HCT116 (cell line): Measurements from ENCODE around the gene BDNF. TPM values are rescaled to one million over a fixed set of nuclear protein-coding genes. Genes with fewer than 3 reads are reported as not detected.

Experiments used
- ATAC-seq: fragments of 200-7000 bp; cut with Tn5 transposase; 2 replicates; pipeline ENCODE4 v1.9.1; 2020; ENCODE audit warnings: mild to moderate bottlenecking, moderate library complexity
- BruUV-seq: library from RNA; stranded (reverse); fragments of 400-500 nt; replicated peaks from 2 replicates; lab custom pipeline; 2021; lab: Mats Ljungman, UMichigan
- CTCF ChIA-PET: fragments of 300-600 bp; sonication (Branson Sonifier 250); formaldehyde crosslinking; loops from one replicate; lab custom pipeline; 2021; ENCODE audit warnings: antibody characterized with exemption; lab: Charles Lee
- POLR2A ChIA-PET: fragments of 300-600, 350-600 bp; sonication (Branson Sonifier 250); formaldehyde crosslinking; loops from one replicate; lab custom pipeline; 2021; ENCODE audit warnings: antibody characterized with exemption; lab: Charles Lee
- RAD21 ChIA-PET, 2 experiments: fragments of 300-600 bp; sonication (Branson Sonifier 250); formaldehyde crosslinking; loops; one replicate each; lab custom pipeline; 2023; ENCODE audit warnings: low total read pairs in 2 of 2; ENCODE audit not compliant: uncharacterized antibody in 2 of 2, unreplicated experiment in 2 of 2, low non-redundant PET in 1 of 2; lab: Charles Lee
- DNase-seq: peaks from one replicate; pipeline ENCODE4 v3.0.0-alpha.2; 2010; ENCODE audit warnings: low read depth, low spot score
- H2AFZ ChIP-seq: fragments of 200-600 bp; shearing (Covaris generic), sonication (generic); 2 replicates; pipeline ENCODE4 v1.6.1; 2017; ENCODE audit warnings: low read depth, mixed run types, mixed read lengths, antibody characterized with exemption, low read length; ENCODE audit not compliant: poor library complexity, severe bottlenecking
- H3K27ac ChIP-seq: 2 replicates; pipeline ENCODE4 v1.5.1; 2012; ENCODE audit warnings: low read depth, low read length
- H3K27me3 ChIP-seq: fragments of 200-600 bp; sonication (generic); 2 replicates; pipeline ENCODE4 v1.6.1; 2016; ENCODE audit warnings: mixed run types, low read length, mixed read lengths; ENCODE audit not compliant: insufficient read depth
- H3K36me3 ChIP-seq, 2 experiments: fragments of 200-500 bp in 1 of 2; fragments of 200-600 bp in 1 of 2; sonication (Bioruptor generic) in 1 of 2; sonication (generic) in 1 of 2; 2 replicates each; pipeline versions ENCODE4 v1.5.1 to v1.6.1; 2014 to 2016; ENCODE audit warnings: low read length in 2 of 2, inconsistent platforms in 1 of 2, mixed read lengths in 1 of 2, mixed run types in 1 of 2; ENCODE audit not compliant: insufficient read depth in 2 of 2, control insufficient read depth in 1 of 2
- H3K4me1 ChIP-seq, 2 experiments: fragments of 200-600 bp in 1 of 2; sonication (generic) in 1 of 2; 2 replicates each; pipeline versions ENCODE4 v1.5.1 to v1.6.1; 2012 to 2017; ENCODE audit warnings: low read length in 2 of 2, inconsistent platforms in 1 of 2, mild to moderate bottlenecking in 1 of 2, mixed read lengths in 1 of 2, mixed run types in 1 of 2, moderate library complexity in 1 of 2; ENCODE audit not compliant: insufficient read depth in 2 of 2, control insufficient read depth in 1 of 2
- H3K4me2 ChIP-seq: fragments of 200-600 bp; sonication (generic); 2 replicates; pipeline ENCODE4 v1.6.1; 2017; ENCODE audit warnings: mixed run types, low read length, mixed read lengths
- H3K4me3 ChIP-seq, 2 experiments: fragments of 200-600 bp in 1 of 2; sonication (generic) in 1 of 2; replicated peaks in 1 of 2; 2 replicates each; pipeline ENCODE4 v1.5.1; 2011 to 2016; ENCODE audit warnings: low read length in 2 of 2, control low read depth in 1 of 2, low read depth in 1 of 2, mild to moderate bottlenecking in 1 of 2, mixed read lengths in 1 of 2, mixed run types in 1 of 2
- H3K79me2 ChIP-seq: fragments of 200-600 bp; sonication (generic); 2 replicates; pipeline ENCODE4 v1.6.1; 2017; ENCODE audit warnings: mild to moderate bottlenecking, mixed run types, low read length, moderate library complexity, mixed read lengths; ENCODE audit not compliant: insufficient read depth
- H3K9ac ChIP-seq: fragments of 200-600 bp; sonication (generic); 2 replicates; pipeline ENCODE4 v1.6.1; 2016; ENCODE audit warnings: low read length, mixed read lengths
- H3K9me2 ChIP-seq: fragments of 200-600 bp; sonication (generic), shearing (Covaris generic); 2 replicates; pipeline ENCODE4 v1.6.1; 2017; ENCODE audit warnings: mixed run types, mild to moderate bottlenecking, moderate library complexity; ENCODE audit not compliant: insufficient read depth
- H3K9me3 ChIP-seq, 2 experiments: fragments of 200-500 bp in 1 of 2; fragments of 200-600 bp in 1 of 2; sonication (Bioruptor generic) in 1 of 2; sonication (generic) in 1 of 2; 2 replicates each; pipeline ENCODE4 v1.6.1; 2014 to 2017; ENCODE audit warnings: low read length in 2 of 2, mixed read lengths in 2 of 2, inconsistent platforms in 1 of 2, low read depth in 1 of 2, mild to moderate bottlenecking in 1 of 2, mixed run types in 1 of 2, moderate library complexity in 1 of 2; ENCODE audit not compliant: control insufficient read depth in 1 of 2, insufficient read depth in 1 of 2
- H4K20me1 ChIP-seq: fragments of 200-600 bp; sonication (generic), shearing (Covaris generic); 2 replicates; pipeline ENCODE4 v1.6.1; 2017; ENCODE audit warnings: mixed run types, mild to moderate bottlenecking, moderate library complexity; ENCODE audit not compliant: insufficient read depth
- CBX3 ChIP-seq: IDR thresholded peaks from 2 replicates; pipeline ENCODE4 v1.6.1; 2012; ENCODE audit warnings: low read depth
- EZH2 ChIP-seq: fragments of 200-600 bp; sonication (generic); IDR thresholded peaks from 2 replicates; pipeline ENCODE4 v1.6.1; 2017; ENCODE audit warnings: antibody characterized with exemption, mixed run types
- JUND ChIP-seq: IDR thresholded peaks from 2 replicates; pipeline ENCODE4 v1.6.1; 2012
- POLR2A ChIP-seq: IDR thresholded peaks from 2 replicates; pipeline ENCODE4 v1.7.0; 2011; ENCODE audit warnings: borderline replicate concordance; ENCODE audit not compliant: insufficient read depth, insufficient read length; ENCODE audit errors: extremely low read depth
- POLR2AphosphoS5 ChIP-seq: IDR thresholded peaks from 2 replicates; pipeline ENCODE4 v1.6.1; 2011; ENCODE audit warnings: mild to moderate bottlenecking, low read depth, low read length, moderate library complexity
- RAD21 ChIP-seq: IDR thresholded peaks from 2 replicates; pipeline ENCODE4 v1.6.1; 2012; ENCODE audit warnings: low read depth, mild to moderate bottlenecking
- SIN3A ChIP-seq: IDR thresholded peaks from 2 replicates; pipeline ENCODE4 v1.6.1; 2012; ENCODE audit warnings: low read depth
- SRF ChIP-seq: IDR thresholded peaks from 2 replicates; pipeline ENCODE4 v1.6.1; 2012; ENCODE audit warnings: low read depth
- ZBTB33 ChIP-seq: IDR thresholded peaks from 2 replicates; pipeline ENCODE4 v1.6.1; 2011; ENCODE audit warnings: mild to moderate bottlenecking, low read length, moderate library complexity; ENCODE audit not compliant: insufficient replicate concordance; ENCODE audit errors: extremely low read depth
- ZFX ChIP-seq: fragments of 450-650 bp; IDR thresholded peaks from 2 replicates; pipeline ENCODE4 v1.6.1; 2017
- intact Hi-C: fragments of 100-400 bp; cut with micrococcal nuclease; formaldehyde crosslinking; loops from 2 replicates; pipeline ENCODE4 v1.10.0; 2022
- total RNA-seq: library from RNA; stranded (reverse); gene quantifications from one replicate; pipeline ENCODE4 v1.2.1, GENCODE V29; 2021; ENCODE audit not compliant: unreplicated experiment
- TF ChIP-seq, protein P1 (sequence below): IDR thresholded peaks from 2 replicates; pipeline ENCODE4 v1.6.1; 2012

Gene BDNF
- total RNA-seq, 1 experiment from 2014 or later = 22.0 TPM

GRCh38 chr11:27710536-27710935, 10.3 kb upstream of the BDNF start:
- Histone ChIP-seq H3K4me1 (peaks cover 4 to 7% of the 10 kb centered on the region in 2 experiments; a peak in 3 of 4 replicates), H3K4me2 (no peak overlapping the region), H4K20me1 (no peaks in the 10 kb centered on the region), H3K9ac (no peak overlapping the region), H3K79me2 (no peaks in the 10 kb centered on the region), H3K27me3 (no peaks in the 10 kb centered on the region), H3K36me3 (no peaks in the 10 kb centered on the region), H3K27ac (no peak overlapping the region), H3K4me3 (no peak overlapping the region), H2AFZ (no peak overlapping the region), H3K9me3 (no peaks in the 10 kb centered on the region), H3K9me2 (no peaks in the 10 kb centered on the region; the same call in 1 of the 2 replicates)
- intact Hi-C loops = no loop called here
- no peak for DNase-seq
- POLR2A ChIA-PET = no interaction called here
- RAD21 ChIA-PET = interaction anchor here in 1 of 2 experiments (0.5 kb wide), 1 partner anchor 657 kb away, joined by 3 read pairs; no protein-coding TSS in a partner anchor
- no peak for ATAC-seq
- TF ChIP-seq, protein P1, sequence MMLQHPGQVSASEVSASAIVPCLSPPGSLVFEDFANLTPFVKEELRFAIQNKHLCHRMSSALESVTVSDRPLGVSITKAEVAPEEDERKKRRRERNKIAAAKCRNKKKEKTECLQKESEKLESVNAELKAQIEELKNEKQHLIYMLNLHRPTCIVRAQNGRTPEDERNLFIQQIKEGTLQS = no peak
- TF ChIP-seq CBX3 = no peak
- no peak for TF ChIP-seq SRF
- no peak for TF ChIP-seq EZH2
- TF ChIP-seq ZFX = no peak
- TF ChIP-seq RAD21 = no peak
- TF ChIP-seq POLR2A = no peak
- no peak for TF ChIP-seq JUND
- TF ChIP-seq SIN3A = no peak
- CTCF ChIA-PET = interaction anchor here (0.7 to 1.5 kb wide), 3 partner anchors 819 to 1633 kb away, joined by 3 read pairs; no protein-coding TSS in a partner anchor
- BruUV-seq = no TSS peak

DNA sequence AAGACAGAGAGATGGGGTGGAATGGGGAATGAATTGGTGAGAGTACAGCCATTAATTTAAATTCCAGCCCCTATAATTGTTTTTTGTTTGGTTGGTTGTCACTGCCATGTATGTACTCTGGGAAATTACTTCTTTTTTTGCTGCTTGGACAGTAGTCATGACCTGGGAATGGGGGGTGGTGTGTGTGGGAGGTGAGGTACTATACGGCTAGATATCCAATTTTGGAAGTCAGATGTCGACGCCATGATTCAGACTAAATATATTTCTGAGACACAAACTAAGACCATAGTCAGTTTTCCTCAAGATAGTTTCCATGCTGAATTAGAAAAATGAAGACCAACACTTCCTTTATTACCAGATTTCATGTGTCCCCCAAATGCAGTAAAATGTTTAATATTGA, 7.4 kb upstream of the BDNF start:
- ChIA-PET RAD21 (no interaction called here), POLR2A (no interaction called here)
- Histone ChIP-seq H3K27ac (no peak overlapping the region), H4K20me1 (no peaks in the 10 kb centered on the region)
- TF ChIP-seq POLR2A (no peak), JUND (no peak), ZBTB33 (no peak), POLR2AphosphoS5 (no peak)
- TF ChIP-seq, all 23 proteins: peak for 0
- Histone ChIP-seq H3K9me3 (no peaks in the 10 kb centered on the region), H3K9me2 (no peaks in the 10 kb centered on the region; the same call in 1 of the 2 replicates), H3K4me2 (no peak overlapping the region), H3K4me1 (peaks cover 14 to 19% of the 10 kb centered on the region in 2 experiments), H3K9ac (no peak overlapping the region), H3K36me3 (no peaks in the 10 kb centered on the region), H3K4me3 (no peak overlapping the region), H3K27me3 (no peaks in the 10 kb centered on the region), H3K79me2 (no peaks in the 10 kb centered on the region), H2AFZ (no peak overlapping the region)
- ATAC-seq (no peak), DNase-seq (no peak)
- no TSS peak for BruUV-seq
- CTCF ChIA-PET = no interaction called here
- intact Hi-C loops = no loop called here
